ENCODE data around the gene ALCAM. TPM values are rescaled to one million over a fixed set of nuclear protein-coding genes. Genes with fewer than 3 reads are reported as not detected.

ALCAM gene
- total and polyA plus RNA-seq, 2 donors (not counting 1 experiment from before 2014, with no cell fraction given), result 6.2 to 23.8 TPM

DNA sequence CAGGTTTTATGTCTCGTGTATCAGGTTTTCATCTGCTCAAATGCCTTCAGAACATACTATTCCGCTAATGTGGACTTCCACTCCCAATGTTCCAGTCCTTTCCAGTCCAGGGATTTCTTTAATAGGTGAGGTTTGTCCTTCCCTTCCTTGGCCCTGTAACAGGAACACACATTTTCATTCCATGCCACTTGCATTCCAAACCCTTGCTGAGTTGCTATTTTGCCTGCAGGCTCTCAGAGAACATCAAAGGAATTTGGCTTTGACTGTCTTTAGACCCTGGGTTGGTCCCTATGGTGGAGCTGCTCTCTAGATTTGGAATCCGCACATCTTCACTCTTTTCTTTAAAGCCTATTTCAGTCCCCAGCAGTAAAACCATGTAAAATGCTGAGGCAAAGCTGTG, 12.3 kb upstream of the ALCAM start:
- no peaks in the 10 kb centered on the region for H4K20me1 ChIP-seq (ENCODE audit: control insufficient read depth, insufficient read depth, low read length, poor library complexity, severe bottlenecking)
- no peak overlapping the region for H3K27ac Mint-ChIP-seq
- H3K4me1 Mint-ChIP-seq, result peaks cover 16% of the 10 kb centered on the region
- peaks cover 31% of the 10 kb centered on the region for H3K27me3 Mint-ChIP-seq
- ChIA-PET POLR2A (no interaction called here), CTCF (interaction anchor here (1.7 kb wide), 1 partner anchor 12 kb away, joined by 6 read pairs; the partner anchor contains the start of gene ALCAM)
- H3K27ac ChIP-seq (ENCODE audit: low read length in 2 of 2), result no peak overlapping the region
- H3K4me3 Mint-ChIP-seq, result peak overlapping the region; percentile 80
- H3K27me3 ChIP-seq (replicated peaks in 1 of 4; ENCODE audit: control extremely low read depth in 1 of 4, control insufficient read depth in 3 of 4, insufficient read depth in 4 of 4, low read length in 3 of 4), result peaks cover 0 to 19% (median 16%) of the 10 kb centered on the region in 4 experiments
- no peaks in the 10 kb centered on the region for H3K79me2 ChIP-seq (ENCODE audit: control insufficient read depth, insufficient read depth, low read length)
- WGBS (ENCODE audit: insufficient coverage), result 100% methylated on average over 1 of the region's 3 CpGs
- peak overlapping the region; percentile 68 for H3K4me2 ChIP-seq (replicated peaks; ENCODE audit: low read depth, low read length, poor library complexity, severe bottlenecking)
- no peak overlapping the region for H3K9ac ChIP-seq (ENCODE audit: low read length)
- H3K9me3 ChIP-seq (ENCODE audit: control extremely low read depth in 1 of 3, control insufficient read depth in 2 of 3, insufficient read depth in 1 of 3, low read length in 2 of 3), result no peaks in the 10 kb centered on the region
- no peak for ATAC-seq (ENCODE audit: low read depth)
- peaks cover 10 to 12% of the 10 kb centered on the region in 2 donors for H3K4me1 ChIP-seq (ENCODE audit: control insufficient read depth in 2 of 2, insufficient read depth in 2 of 2, low read length in 2 of 2)
- TF ChIP-seq, protein P1, sequence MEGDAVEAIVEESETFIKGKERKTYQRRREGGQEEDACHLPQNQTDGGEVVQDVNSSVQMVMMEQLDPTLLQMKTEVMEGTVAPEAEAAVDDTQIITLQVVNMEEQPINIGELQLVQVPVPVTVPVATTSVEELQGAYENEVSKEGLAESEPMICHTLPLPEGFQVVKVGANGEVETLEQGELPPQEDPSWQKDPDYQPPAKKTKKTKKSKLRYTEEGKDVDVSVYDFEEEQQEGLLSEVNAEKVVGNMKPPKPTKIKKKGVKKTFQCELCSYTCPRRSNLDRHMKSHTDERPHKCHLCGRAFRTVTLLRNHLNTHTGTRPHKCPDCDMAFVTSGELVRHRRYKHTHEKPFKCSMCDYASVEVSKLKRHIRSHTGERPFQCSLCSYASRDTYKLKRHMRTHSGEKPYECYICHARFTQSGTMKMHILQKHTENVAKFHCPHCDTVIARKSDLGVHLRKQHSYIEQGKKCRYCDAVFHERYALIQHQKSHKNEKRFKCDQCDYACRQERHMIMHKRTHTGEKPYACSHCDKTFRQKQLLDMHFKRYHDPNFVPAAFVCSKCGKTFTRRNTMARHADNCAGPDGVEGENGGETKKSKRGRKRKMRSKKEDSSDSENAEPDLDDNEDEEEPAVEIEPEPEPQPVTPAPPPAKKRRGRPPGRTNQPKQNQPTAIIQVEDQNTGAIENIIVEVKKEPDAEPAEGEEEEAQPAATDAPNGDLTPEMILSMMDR (IDR thresholded peaks at IDR 0.05), result no peak
- no peak for TF ChIP-seq EZH2 (IDR thresholded peaks at IDR 0.05; ENCODE audit: borderline replicate concordance, insufficient read depth, low read depth, low read length, poor library complexity, severe bottlenecking)
- DNase-seq, result no peak
- no peak overlapping the region for H2AFZ ChIP-seq (ENCODE audit: insufficient read depth, low read depth, low read length, poor library complexity, severe bottlenecking)
- H3K4me3 ChIP-seq (ENCODE audit: control extremely low read depth in 1 of 5, extremely low read depth in 1 of 5, insufficient read depth in 1 of 5, low read depth in 2 of 5, low read length in 4 of 5), result peak overlapping the region in 1 of 5 experiments; percentile 58
- H3K36me3 ChIP-seq (replicated peaks in 1 of 2; ENCODE audit: control extremely low read depth in 1 of 2, control insufficient read depth in 1 of 2, extremely low read depth in 1 of 2, insufficient read depth in 2 of 2, low read length in 1 of 2), result no peaks in the 10 kb centered on the region
- H3K9me3 Mint-ChIP-seq (ENCODE audit: insufficient read depth), result no peaks in the 10 kb centered on the region
- intact Hi-C loops (cut with micrococcal nuclease), result no loop called here

DNA sequence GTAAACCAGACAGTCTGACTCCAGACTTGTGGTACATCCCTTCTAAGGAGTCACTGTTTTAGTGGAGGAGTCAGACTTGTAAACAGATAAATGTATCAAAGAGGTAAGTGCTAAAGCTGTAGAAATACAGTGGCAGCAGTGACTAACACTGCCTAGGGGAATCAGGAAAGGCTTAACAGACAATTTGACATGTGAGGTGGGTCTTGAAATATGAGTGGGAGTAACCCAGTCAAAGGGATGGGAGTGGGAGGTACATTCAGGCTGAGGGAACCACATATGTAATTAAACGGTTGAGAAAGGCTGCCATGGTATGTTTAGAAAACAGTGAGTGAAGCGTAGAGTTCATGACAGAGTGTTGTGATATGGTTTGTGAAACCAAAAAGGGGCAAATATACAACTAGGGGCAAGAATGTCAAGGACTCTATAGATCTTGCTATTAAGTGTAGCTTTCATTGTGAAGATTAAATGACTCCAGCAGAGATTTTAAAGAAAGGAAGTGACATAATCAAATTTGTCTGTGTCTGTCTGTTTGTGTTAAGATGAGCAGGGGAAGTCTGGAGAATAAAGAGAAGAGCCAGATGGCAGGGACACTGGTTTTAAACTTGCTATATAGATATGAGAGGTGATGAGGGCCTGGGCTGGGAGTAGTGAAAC, 11.2 kb upstream of the ALCAM start:
- peaks cover 31% of the 10 kb centered on the region for H3K27me3 Mint-ChIP-seq
- 89% methylated on average over 2 of the region's 2 CpGs for WGBS (ENCODE audit: insufficient coverage)

More for the DNA sequence above, 11.2 kb upstream of the ALCAM start:
- Mint-ChIP-seq H3K4me1 (peaks cover 16% of the 10 kb centered on the region), H3K9me3 (ENCODE audit: insufficient read depth) (no peaks in the 10 kb centered on the region), H3K4me3 (no peak overlapping the region), H3K27ac (no peak overlapping the region)
- Histone ChIP-seq H2AFZ (ENCODE audit: insufficient read depth, low read depth, low read length, poor library complexity, severe bottlenecking) (no peak overlapping the region), H4K20me1 (ENCODE audit: control insufficient read depth, insufficient read depth, low read length, poor library complexity, severe bottlenecking) (no peaks in the 10 kb centered on the region), H3K4me1 (ENCODE audit: control insufficient read depth in 2 of 2, insufficient read depth in 2 of 2, low read length in 2 of 2) (peaks cover 10 to 12% of the 10 kb centered on the region in 2 donors), H3K4me2 (replicated peaks; ENCODE audit: low read depth, low read length, poor library complexity, severe bottlenecking) (no peak overlapping the region), H3K27ac (ENCODE audit: low read length in 2 of 2) (no peak overlapping the region), H3K4me3 (ENCODE audit: control extremely low read depth in 1 of 5, extremely low read depth in 1 of 5, insufficient read depth in 1 of 5, low read depth in 2 of 5, low read length in 4 of 5) (no peak overlapping the region), H3K36me3 (replicated peaks in 1 of 2; ENCODE audit: control extremely low read depth in 1 of 2, control insufficient read depth in 1 of 2, extremely low read depth in 1 of 2, insufficient read depth in 2 of 2, low read length in 1 of 2) (no peaks in the 10 kb centered on the region), H3K79me2 (ENCODE audit: control insufficient read depth, insufficient read depth, low read length) (no peaks in the 10 kb centered on the region), H3K9me3 (ENCODE audit: control extremely low read depth in 1 of 3, control insufficient read depth in 2 of 3, insufficient read depth in 1 of 3, low read length in 2 of 3) (no peaks in the 10 kb centered on the region), H3K9ac (ENCODE audit: low read length) (no peak overlapping the region), H3K27me3 (replicated peaks in 1 of 4; ENCODE audit: control extremely low read depth in 1 of 4, control insufficient read depth in 3 of 4, insufficient read depth in 4 of 4, low read length in 3 of 4) (peaks cover 0 to 19% (median 16%) of the 10 kb centered on the region in 4 experiments)
- ChIA-PET POLR2A (no interaction called here), CTCF (interaction anchor here (1.7 kb wide), 1 partner anchor 11 kb away, joined by 6 read pairs; the partner anchor contains the start of gene ALCAM)
- TF ChIP-seq, protein P1 (IDR thresholded peaks at IDR 0.05), result no peak
- no peak for TF ChIP-seq EZH2 (IDR thresholded peaks at IDR 0.05; ENCODE audit: borderline replicate concordance, insufficient read depth, low read depth, low read length, poor library complexity, severe bottlenecking)
- DNase-seq (no peak), ATAC-seq (ENCODE audit: low read depth) (no peak)
- intact Hi-C loops (cut with micrococcal nuclease), result no loop called here

All from B cell (primary cell).